ENCODE measurements around the gene TESK2. TPM values are rescaled to one million over a fixed set of nuclear protein-coding genes. Genes with fewer than 3 reads are reported as not detected.
A peak's percentile ranks its signal among the peaks of the same experiment; 100 is the strongest.
"Not testable (repeated sequence)": the region's sequence is repeated elsewhere in the genome, so short reads cannot be mapped to it uniquely, and the experiment has no call there.

Gene TESK2
- total RNA-seq, 1 donor from 2014 or later, result 2.8 TPM

GRCh38 chr1:45510972-45511527 is 20.1 kb upstream of the TESK2 start:
- no peak for DNase-seq (ENCODE audit: low spot score)

GRCh38 chr1:45510036-45510971 is 19.3 kb upstream of the TESK2 start:
- no peak for DNase-seq (ENCODE audit: low spot score)

- no peak for DNase-seq (ENCODE audit: low spot score)
These were observed 17.6 kb upstream of the TESK2 start for GRCh38 chr1:45508295-45509151.

GRCh38 chr1:45507893-45508292 is 16.9 kb upstream of the TESK2 start:
- no peak for DNase-seq (ENCODE audit: low spot score)

- no peak for DNase-seq (ENCODE audit: low spot score)
These were observed 16.2 kb upstream of the TESK2 start for GRCh38 chr1:45507195-45507594.

- DNase-seq (ENCODE audit: low spot score), result no peak
These were observed 12.7 kb upstream of the TESK2 start for GRCh38 chr1:45503462-45504360.

- no peak for DNase-seq (ENCODE audit: low spot score)
These were observed 10.5 kb upstream of the TESK2 start for GRCh38 chr1:45501505-45501859.

- DNase-seq (ENCODE audit: low spot score), result peak; percentile 47
These were observed 8.4 kb upstream of the TESK2 start for GRCh38 chr1:45499415-45499769.

GRCh38 chr1:45498279-45498678 is 7.3 kb upstream of the TESK2 start:
- no peak for DNase-seq (ENCODE audit: low spot score)

- no peak for DNase-seq (ENCODE audit: low spot score)
These were observed 2.2 kb upstream of the TESK2 start for GRCh38 chr1:45493116-45493697.

GRCh38 chr1:45492691-45493090 is 1.7 kb upstream of the TESK2 start:
- DNase-seq (ENCODE audit: low spot score), result no peak

GRCh38 chr1:45491487-45492260 is 711 bp upstream of the TESK2 start:
- no peak for DNase-seq (ENCODE audit: low spot score)

- DNase-seq (ENCODE audit: low spot score), result no peak
These were observed 790 bp downstream of the TESK2 start for GRCh38 chr1:45490121-45490625.

GRCh38 chr1:45489379-45489778 is 1.6 kb downstream of the TESK2 start:
- DNase-seq (ENCODE audit: low spot score), result not testable (repeated sequence)

GRCh38 chr1:45488666-45489377 is 2.1 kb downstream of the TESK2 start:
- DNase-seq (ENCODE audit: low spot score), result no peak

- no peak for DNase-seq (ENCODE audit: low spot score)
These were observed 5.0 kb downstream of the TESK2 start for GRCh38 chr1:45485949-45486348.

GRCh38 chr1:45479039-45479748 is 11.8 kb downstream of the TESK2 start:
- no peak for DNase-seq (ENCODE audit: low spot score)

- no peak for DNase-seq (ENCODE audit: low spot score)
These were observed 12.7 kb downstream of the TESK2 start for GRCh38 chr1:45478121-45478814.
